ENCODE measurements around the gene TMEM53. TPM values are rescaled to one million over a fixed set of nuclear protein-coding genes. Genes with fewer than 3 reads are reported as not detected.

The TMEM53 gene
- total RNA-seq, 2 experiments from 2014 or later, result 0.64 to 1.2 TPM

DNA sequence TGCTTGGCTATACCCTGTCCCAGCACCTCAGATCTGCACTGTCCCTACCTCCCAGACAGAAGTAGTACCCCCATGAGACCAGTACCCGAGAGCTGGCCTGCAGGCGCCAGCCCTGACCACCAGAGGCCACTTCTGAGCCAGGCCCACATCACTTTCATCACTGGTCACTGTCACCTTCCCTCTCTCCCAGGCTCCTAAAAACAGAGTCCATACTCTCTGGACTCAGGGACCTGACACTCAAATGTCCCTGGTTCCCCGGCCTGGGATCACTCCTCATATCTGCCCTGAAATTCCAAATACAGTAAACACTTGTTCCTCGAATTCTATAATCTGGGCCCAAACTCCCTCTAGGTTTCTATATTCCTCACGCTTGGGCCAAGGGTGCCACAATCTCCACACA, 18.7 kb downstream of the TMEM53 start:
- ATAC-seq (ENCODE audit: poor library complexity) (no peak), DNase-seq (no peak)
- H3K4me1 Mint-ChIP-seq (ENCODE audit: low read depth), result no peaks in the 10 kb centered on the region
- POLR2A ChIA-PET, result interaction anchor here (1.1 kb wide), 1 partner anchor 24 kb away, joined by 4 read pairs; no protein-coding TSS in a partner anchor
- H3K9me3 Mint-ChIP-seq, result no peaks in the 10 kb centered on the region
- TF ChIP-seq CTCF (IDR thresholded peaks at IDR 0.05), result peak; percentile 26
- H3K4me1 ChIP-seq (ENCODE audit: insufficient read depth, low read length), result no peaks in the 10 kb centered on the region
- no peaks in the 10 kb centered on the region for H3K9me3 ChIP-seq (ENCODE audit: control insufficient read depth in 1 of 2, insufficient read depth in 1 of 2, low read length in 2 of 2)
- H3K36me3 Mint-ChIP-seq (ENCODE audit: low read depth), result peaks cover 17% of the 10 kb centered on the region
- CTCF ChIA-PET, result no interaction called here
- H3K27ac Mint-ChIP-seq, result no peak overlapping the region
- H3K4me3 ChIP-seq (ENCODE audit: low read length), result no peak overlapping the region
- no peak overlapping the region for H3K27ac ChIP-seq (ENCODE audit: low read depth in 1 of 2, low read length in 2 of 2)
- H3K27me3 ChIP-seq (ENCODE audit: control insufficient read depth in 1 of 2, insufficient read depth in 2 of 2, low read length in 2 of 2), result no peaks in the 10 kb centered on the region
- no peaks in the 10 kb centered on the region for H3K27me3 Mint-ChIP-seq
- H3K36me3 ChIP-seq (ENCODE audit: insufficient read depth, low read length), result peaks cover 14% of the 10 kb centered on the region
- intact Hi-C loops (cut with DNase I, micrococcal nuclease), result no loop called here
- no peak overlapping the region for H3K4me3 Mint-ChIP-seq

DNA sequence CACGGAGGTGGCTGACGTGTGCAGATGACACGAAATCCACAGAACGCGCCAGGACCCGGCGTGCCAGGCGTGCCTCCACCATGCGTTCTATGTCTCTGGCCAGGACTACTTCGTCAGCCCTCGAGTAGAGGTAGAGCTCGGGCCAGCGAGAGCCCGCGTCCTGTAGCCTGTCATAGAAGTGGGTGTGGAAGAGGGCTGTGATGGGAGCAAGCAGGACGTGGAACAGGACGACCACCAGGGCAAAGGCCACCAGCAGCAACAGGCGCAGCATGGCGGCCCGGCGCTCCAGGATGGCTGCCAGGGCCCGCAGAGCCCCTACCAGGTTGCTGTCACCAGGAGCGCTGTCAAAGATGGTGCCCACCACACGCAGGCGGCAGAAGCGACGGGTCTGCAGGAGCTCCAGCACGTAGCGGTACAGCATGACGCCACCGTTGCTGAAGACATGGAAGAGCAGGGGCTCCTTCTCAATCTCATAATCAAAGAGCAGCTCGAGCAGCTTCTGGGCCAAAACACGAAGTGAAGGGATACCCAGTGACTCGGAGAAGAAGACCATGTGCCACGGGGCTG, 19.6 kb downstream of the TMEM53 start:
- H3K27me3 ChIP-seq (ENCODE audit: control insufficient read depth in 1 of 2, insufficient read depth in 2 of 2, low read length in 2 of 2), result no peaks in the 10 kb centered on the region
- no peaks in the 10 kb centered on the region for H3K9me3 Mint-ChIP-seq
- no peak overlapping the region for H3K27ac ChIP-seq (ENCODE audit: low read depth in 1 of 2, low read length in 2 of 2)
- DNase-seq (no peak), ATAC-seq (ENCODE audit: poor library complexity) (no peak)
- no peaks in the 10 kb centered on the region for H3K4me1 Mint-ChIP-seq (ENCODE audit: low read depth)
- no peaks in the 10 kb centered on the region for H3K4me1 ChIP-seq (ENCODE audit: insufficient read depth, low read length)
- no peak overlapping the region for H3K4me3 Mint-ChIP-seq
- ChIA-PET POLR2A (interaction anchor here (1.1 kb wide), 1 partner anchor 23 kb away, joined by 4 read pairs; no protein-coding TSS in a partner anchor), CTCF (no interaction called here)
- peaks cover 23% of the 10 kb centered on the region for H3K36me3 ChIP-seq (ENCODE audit: insufficient read depth, low read length)
- H3K27ac Mint-ChIP-seq, result no peak overlapping the region
- no peaks in the 10 kb centered on the region for H3K9me3 ChIP-seq (ENCODE audit: control insufficient read depth in 1 of 2, insufficient read depth in 1 of 2, low read length in 2 of 2)
- H3K4me3 ChIP-seq (ENCODE audit: low read length), result no peak overlapping the region
- H3K36me3 Mint-ChIP-seq (ENCODE audit: low read depth), result peaks cover 25% of the 10 kb centered on the region
- intact Hi-C loops (cut with DNase I, micrococcal nuclease), result no loop called here
- no peaks in the 10 kb centered on the region for H3K27me3 Mint-ChIP-seq
- TF ChIP-seq CTCF (IDR thresholded peaks at IDR 0.05), result no peak

DNA sequence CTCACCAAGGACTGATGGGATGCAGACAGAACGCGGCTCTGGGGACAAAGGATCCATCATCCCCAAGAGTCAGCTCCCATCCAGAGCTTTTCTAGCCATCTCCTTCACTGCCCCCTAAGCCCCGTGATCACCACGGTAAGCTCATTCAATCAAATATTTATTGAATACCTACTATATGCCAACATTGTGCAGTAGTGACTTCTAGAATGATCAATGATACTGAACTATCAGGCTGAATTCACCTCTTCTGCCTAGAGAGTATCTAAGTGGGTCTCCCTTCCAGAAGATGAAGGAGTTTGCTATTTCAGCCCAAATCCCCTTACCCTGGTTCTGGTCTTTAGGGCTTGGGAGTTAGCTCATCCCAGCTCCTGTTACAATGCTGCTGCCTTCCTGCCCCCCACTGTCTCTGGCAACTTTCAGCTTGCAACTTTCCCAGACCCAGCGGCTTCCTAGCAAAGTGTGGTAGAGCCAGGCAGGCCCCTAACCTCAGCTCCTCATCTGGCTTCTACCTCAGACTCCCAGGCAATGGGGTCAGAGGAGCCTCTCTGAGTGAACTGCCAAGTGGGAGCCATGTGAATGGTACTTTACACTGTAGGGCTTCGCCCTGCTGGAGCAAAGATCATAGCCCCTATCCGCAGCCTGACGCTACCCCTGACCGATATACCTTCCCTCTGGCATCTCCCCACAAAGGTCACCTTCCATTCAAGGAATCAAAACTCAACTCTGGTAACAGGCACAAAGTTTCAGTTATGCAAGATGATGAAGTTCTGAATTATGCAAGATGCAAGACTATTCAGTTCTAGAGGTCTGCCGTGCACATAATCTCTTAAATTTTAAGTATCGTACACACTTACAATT, 20.9 kb downstream of the TMEM53 start:
- Histone ChIP-seq H3K36me3 (ENCODE audit: insufficient read depth, low read length) (peaks cover 36% of the 10 kb centered on the region), H3K9me3 (ENCODE audit: control insufficient read depth in 1 of 2, insufficient read depth in 1 of 2, low read length in 2 of 2) (no peaks in the 10 kb centered on the region), H3K27me3 (ENCODE audit: control insufficient read depth in 1 of 2, insufficient read depth in 2 of 2, low read length in 2 of 2) (no peaks in the 10 kb centered on the region), H3K4me1 (ENCODE audit: insufficient read depth, low read length) (no peaks in the 10 kb centered on the region), H3K4me3 (ENCODE audit: low read length) (no peak overlapping the region), H3K27ac (ENCODE audit: low read depth in 1 of 2, low read length in 2 of 2) (no peak overlapping the region)
- ChIA-PET CTCF (interaction anchor here (0.6 to 2.8 kb wide), 22 partner anchors 10 to 436 kb away, joined by 3 to 40 read pairs (median 4); partner anchors contain the start of gene TMEM53), POLR2A (interaction anchor here (1.4 to 3.9 kb wide), 2 partner anchors 17 to 21 kb away, joined by 6 to 27 read pairs; no protein-coding TSS in a partner anchor)
- no peaks in the 10 kb centered on the region for H3K4me1 Mint-ChIP-seq (ENCODE audit: low read depth)
- peaks cover 39% of the 10 kb centered on the region for H3K36me3 Mint-ChIP-seq (ENCODE audit: low read depth)
- no peak overlapping the region for H3K4me3 Mint-ChIP-seq
- H3K27me3 Mint-ChIP-seq, result no peaks in the 10 kb centered on the region
- no peaks in the 10 kb centered on the region for H3K9me3 Mint-ChIP-seq
- DNase-seq (no peak), ATAC-seq (ENCODE audit: poor library complexity) (no peak)
- intact Hi-C loops (cut with DNase I, micrococcal nuclease), result loop anchor here (1.0 to 2.0 kb wide), 6 partner anchors 21 to 437 kb away; no protein-coding TSS in a partner anchor
- TF ChIP-seq CTCF (IDR thresholded peaks at IDR 0.05), result peak; percentile 53
- H3K27ac Mint-ChIP-seq, result peak overlapping the region; percentile 40

Data from CD4-positive, alpha-beta T cell (primary cell).